HFFc6 (cell line): ENCODE results near the gene NELFB. TPM values are rescaled to one million over a fixed set of nuclear protein-coding genes. Genes with fewer than 3 reads are reported as not detected.

Experiments used
- DNase-seq: peaks from one replicate; pipeline ENCODE4 v3.0.0-alpha.2; 2018
- H3K27ac Mint-ChIP-seq: 2 replicates; pipeline ENCODE4 v1.8.0; 2020; ENCODE audit warnings: mild to moderate bottlenecking, mixed read lengths
- H3K27me3 Mint-ChIP-seq: 2 replicates; pipeline ENCODE4 v1.8.0; 2021; ENCODE audit warnings: mild to moderate bottlenecking, moderate library complexity, mixed read lengths; ENCODE audit not compliant: insufficient read depth
- H3K36me3 Mint-ChIP-seq: 2 replicates; pipeline ENCODE4 v1.8.0; 2021; ENCODE audit warnings: low read depth, mixed read lengths
- H3K4me1 Mint-ChIP-seq: 2 replicates; pipeline ENCODE4 v1.8.0; 2020; ENCODE audit warnings: low read depth, mixed read lengths
- H3K4me3 Mint-ChIP-seq: 2 replicates; pipeline ENCODE4 v1.8.0; 2020; ENCODE audit warnings: mild to moderate bottlenecking, moderate library complexity, mixed read lengths
- H3K9me3 Mint-ChIP-seq: 2 replicates; pipeline ENCODE4 v1.8.0; 2020; ENCODE audit warnings: mild to moderate bottlenecking, mixed read lengths
- CTCF ChIP-seq: fragments of 200-600 bp; sonication (generic); IDR thresholded peaks from 2 replicates; pipeline ENCODE4 v1.5.0; 2021; ENCODE audit warnings: antibody characterized with exemption, mild to moderate bottlenecking
- total RNA-seq, 6 experiments: library from RNA; stranded (reverse); fragmentation: NEBNext Ultra II Directional; extraction: Animal tissue kit (Norgen Biotek cat#: 25700); gene quantifications; 2 replicates in 1 of 6; 3 replicates in 5 of 6; pipeline ENCODE4 v1.2.3, GENCODE V29; 2021

The NELFB gene
- total RNA-seq, 6 experiments from 2014 or later: 48.5 to 59.9 (median 52.7) TPM

DNA sequence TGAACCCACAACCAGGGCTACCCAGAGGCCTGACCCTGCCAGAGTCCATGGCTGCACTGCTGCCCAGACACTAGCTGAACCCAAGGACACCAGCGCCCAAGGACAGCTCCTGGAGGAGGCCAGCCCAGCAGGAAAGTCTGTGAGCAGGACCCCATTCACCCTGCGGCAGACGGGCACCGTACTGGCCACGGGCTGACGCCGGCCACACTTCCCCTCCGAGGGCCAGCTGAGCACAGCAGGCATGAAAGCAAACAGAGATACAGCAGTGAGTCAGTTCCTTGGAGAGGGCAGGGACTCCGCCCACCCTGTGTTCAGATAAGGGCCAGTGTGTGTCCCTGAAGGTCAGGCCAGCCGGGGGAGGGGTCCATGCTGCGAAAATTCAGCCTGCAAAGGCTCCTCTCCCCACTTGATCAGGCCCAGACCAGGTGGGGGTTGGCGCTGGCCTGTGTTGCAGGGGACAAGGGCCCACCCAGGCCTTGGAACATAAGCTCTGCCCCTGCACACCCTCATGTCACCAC lies 36.3 kb upstream of the NELFB start:
- Mint-ChIP-seq H3K27me3 (no peaks in the 10 kb centered on the region; the same call in 1 of the 2 replicates), H3K36me3 (no peaks in the 10 kb centered on the region), H3K4me3 (no peak overlapping the region), H3K27ac (peak overlapping the region; percentile 52; the same call in 1 of the 2 replicates), H3K9me3 (no peaks in the 10 kb centered on the region), H3K4me1 (peaks cover 5% of the 10 kb centered on the region; the same call in 1 of the 2 replicates)
- TF ChIP-seq CTCF: no peak
- no peak for DNase-seq

DNA sequence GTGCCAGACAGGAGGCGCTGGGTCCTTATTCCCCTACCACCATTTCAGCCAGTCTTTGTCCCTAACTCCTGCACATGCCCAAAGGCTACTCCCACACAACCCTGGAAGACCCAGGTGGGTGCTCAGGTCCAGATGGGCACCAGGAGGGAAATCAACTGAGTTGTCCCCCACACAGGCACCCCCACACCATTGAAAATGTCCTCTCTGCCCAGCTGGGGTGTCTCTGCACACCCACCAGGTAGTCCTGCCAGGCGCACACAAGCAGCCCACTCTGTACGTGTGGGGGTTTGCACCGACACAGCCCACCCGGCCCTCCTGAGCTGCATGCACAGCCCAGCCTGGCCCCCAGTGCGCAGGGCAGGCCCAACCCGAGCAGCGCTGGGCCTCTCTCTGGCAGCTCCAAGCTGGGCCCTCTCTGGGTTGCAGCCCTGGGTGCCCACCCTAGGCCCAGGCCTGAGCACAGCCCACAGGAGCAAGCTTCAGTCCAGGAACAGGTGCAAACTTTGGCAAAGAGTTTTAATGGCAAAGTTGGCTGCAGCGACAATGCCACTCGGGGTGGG lies 35.3 kb upstream of the NELFB start:
- Mint-ChIP-seq H3K9me3 (no peaks in the 10 kb centered on the region), H3K4me3 (no peak overlapping the region), H3K27me3 (no peaks in the 10 kb centered on the region; the same call in 1 of the 2 replicates), H3K4me1 (peaks cover 5% of the 10 kb centered on the region; the same call in 1 of the 2 replicates), H3K36me3 (no peaks in the 10 kb centered on the region), H3K27ac (no peak overlapping the region)
- no peak for TF ChIP-seq CTCF
- no peak for DNase-seq

GRCh38 chr9:137220317-137221094 lies 34.6 kb upstream of the NELFB start:
- no peak for TF ChIP-seq CTCF
- no peak overlapping the region for H3K4me3 Mint-ChIP-seq
- no peak overlapping the region for H3K27ac Mint-ChIP-seq
- no peaks in the 10 kb centered on the region for H3K36me3 Mint-ChIP-seq
- H3K9me3 Mint-ChIP-seq: no peaks in the 10 kb centered on the region
- peaks cover 5% of the 10 kb centered on the region; the same call in 1 of the 2 replicates for H3K4me1 Mint-ChIP-seq
- DNase-seq: no peak
- no peaks in the 10 kb centered on the region; the same call in 1 of the 2 replicates for H3K27me3 Mint-ChIP-seq

DNA sequence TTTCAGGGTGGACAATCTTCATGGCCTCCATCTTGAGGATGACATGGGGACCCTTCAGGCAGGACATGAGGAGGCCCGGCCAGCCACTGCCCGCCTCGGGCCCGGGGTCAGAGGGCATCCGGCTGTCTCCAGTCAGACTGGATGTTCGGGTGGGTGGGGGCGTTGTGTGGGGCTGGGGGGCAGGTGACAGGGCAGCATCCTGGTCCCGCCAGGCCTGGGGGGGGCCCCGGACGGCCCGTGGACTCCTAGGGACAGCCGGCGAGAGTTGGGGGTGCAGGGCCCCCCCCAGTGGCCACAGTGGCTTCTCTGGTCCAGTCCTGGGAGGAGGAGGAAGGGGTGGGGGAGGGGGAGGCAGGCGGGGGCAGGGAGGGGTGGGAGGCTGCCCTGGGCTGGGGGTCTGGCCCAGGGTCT lies 34.0 kb upstream of the NELFB start:
- DNase-seq: no peak
- Mint-ChIP-seq H3K4me1 (peaks cover 5% of the 10 kb centered on the region; the same call in 1 of the 2 replicates), H3K36me3 (no peaks in the 10 kb centered on the region), H3K4me3 (no peak overlapping the region), H3K27ac (no peak overlapping the region), H3K9me3 (no peaks in the 10 kb centered on the region), H3K27me3 (no peaks in the 10 kb centered on the region; the same call in 1 of the 2 replicates)
- no peak for TF ChIP-seq CTCF

DNA sequence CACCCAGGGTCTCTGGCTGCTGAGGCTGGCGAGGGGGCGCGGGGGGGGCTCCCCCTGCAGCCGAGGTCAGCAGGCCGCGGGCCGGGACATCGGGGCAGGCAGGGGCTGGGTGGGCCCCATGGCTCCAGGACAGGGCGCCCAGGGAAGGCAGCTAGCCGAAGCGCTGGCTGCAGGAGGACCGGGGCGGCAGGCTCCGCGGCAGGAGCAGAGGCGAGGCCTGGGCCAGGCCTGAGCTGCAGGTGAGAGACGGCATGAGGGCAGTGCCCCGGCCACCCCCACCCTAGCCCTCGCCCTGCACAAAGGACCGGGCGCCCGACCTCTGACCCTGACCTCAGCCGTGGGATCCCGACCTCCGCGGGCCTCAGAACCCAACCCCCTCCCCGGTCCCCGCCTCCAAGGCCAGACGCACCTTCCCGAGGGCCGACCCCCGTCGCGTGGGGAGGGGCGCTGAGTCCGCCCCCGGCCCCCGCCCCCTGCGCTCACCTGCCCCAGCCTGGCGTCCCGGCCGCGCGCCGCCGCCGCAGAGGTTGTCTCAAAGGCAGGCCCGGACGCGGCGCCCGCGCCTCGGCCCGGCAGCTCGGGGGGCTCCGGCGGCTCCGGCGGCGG lies 33.5 kb upstream of the NELFB start:
- no peak for DNase-seq
- H3K9me3 Mint-ChIP-seq: no peaks in the 10 kb centered on the region
- no peak overlapping the region for H3K4me3 Mint-ChIP-seq
- no peak overlapping the region for H3K27ac Mint-ChIP-seq
- peak; percentile 8; the same call in 1 of the 2 replicates for TF ChIP-seq CTCF
- H3K36me3 Mint-ChIP-seq: no peaks in the 10 kb centered on the region
- H3K4me1 Mint-ChIP-seq: peaks cover 5% of the 10 kb centered on the region; the same call in 1 of the 2 replicates
- no peaks in the 10 kb centered on the region; the same call in 1 of the 2 replicates for H3K27me3 Mint-ChIP-seq
